Activated T-cell treated with anti-CD3 and anti-CD28 coated beads for 4 hours (primary cell): ENCODE data around the gene TAOK1.

Experiments used
- DNase-seq: peaks from one replicate; pipeline ENCODE4 v3.0.0-alpha.2; 2020

The TAOK1 gene

DNA sequence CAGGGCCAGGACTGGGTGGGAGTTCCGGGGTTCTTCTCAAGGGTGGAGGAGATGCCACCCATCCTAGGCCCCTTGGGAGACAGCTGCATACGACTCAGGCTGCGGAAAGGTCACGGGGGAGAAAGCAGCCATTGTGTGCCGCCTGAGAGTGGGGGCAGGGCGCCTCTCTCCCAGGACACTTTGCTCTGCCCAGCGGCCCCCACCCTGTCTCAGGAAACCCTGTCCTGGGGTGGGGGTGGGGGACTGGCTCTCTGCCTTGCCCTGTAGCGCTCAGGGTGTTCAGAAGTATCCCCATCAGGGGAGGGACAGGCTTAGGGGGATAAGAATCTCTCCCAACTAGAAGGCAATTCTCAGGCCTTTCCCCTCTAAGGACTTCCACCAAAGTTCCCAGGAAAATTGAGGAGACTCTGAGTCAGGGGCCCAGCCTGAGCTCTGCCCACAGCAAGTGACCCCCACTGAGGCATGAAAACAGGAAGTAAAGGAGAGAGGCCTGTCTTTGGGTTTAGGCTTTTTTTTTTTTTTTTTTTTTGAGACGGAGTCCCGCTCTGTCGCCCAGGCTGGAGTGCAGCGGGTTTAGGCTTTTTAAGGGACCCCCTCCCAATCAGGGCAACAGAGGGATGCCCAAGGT is 194.4 kb downstream of the TAOK1 start:
- DNase-seq: no peak

- DNase-seq: peak; percentile 30
These were observed 195.1 kb downstream of the TAOK1 start for GRCh38 chr17:29585080-29585751.

- no peak for DNase-seq
These were observed 196.7 kb downstream of the TAOK1 start for GRCh38 chr17:29586676-29587469.

DNA sequence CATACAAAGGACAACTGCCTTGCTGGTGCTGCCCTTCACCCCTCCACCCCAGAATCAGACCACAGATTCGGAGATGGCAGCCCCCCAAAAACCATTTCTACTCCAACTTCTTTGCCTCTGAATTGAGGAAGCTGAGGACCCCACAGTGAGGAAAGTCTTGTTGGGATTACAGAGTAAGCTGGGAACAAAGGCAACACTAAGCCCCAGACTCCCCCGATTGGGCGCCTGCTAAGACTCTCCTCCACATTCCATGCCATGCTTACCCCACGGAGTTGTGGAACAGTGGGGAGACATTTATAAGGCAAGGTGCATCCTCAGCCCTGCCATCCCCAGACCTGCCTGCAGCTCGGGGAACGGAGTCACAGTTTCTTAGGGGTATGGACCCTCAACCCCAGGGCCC is 197.4 kb downstream of the TAOK1 start:
- DNase-seq: no peak

DNA sequence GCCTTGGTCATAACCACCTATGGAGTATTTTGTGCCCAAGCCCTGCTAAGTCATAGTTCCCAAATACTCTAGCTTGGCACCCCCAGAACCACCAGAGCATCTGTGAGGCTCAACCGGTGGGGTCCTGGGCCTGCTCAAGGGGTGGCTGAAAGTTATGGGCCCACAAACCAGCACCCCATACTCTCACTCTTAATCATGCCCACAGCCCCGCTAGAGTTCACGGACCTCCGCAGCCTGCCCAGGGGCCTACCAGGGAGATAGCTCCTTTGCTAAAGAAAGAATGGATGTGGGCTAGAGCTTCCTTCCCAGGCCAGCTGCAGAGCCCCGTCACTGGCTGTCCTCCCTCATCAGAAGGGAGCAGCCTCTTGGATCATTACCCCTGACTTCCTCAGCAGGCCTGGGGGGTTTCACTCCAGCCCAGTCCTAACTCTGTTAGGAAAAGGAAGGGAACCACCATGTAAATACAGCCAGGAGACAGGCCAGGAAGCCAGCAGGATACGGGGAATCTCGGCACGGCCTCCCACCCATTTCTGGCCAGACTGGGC is 197.9 kb downstream of the TAOK1 start:
- no peak for DNase-seq

GRCh38 chr17:29588562-29589411 is 198.6 kb downstream of the TAOK1 start:
- peak; percentile 67 for DNase-seq

DNA sequence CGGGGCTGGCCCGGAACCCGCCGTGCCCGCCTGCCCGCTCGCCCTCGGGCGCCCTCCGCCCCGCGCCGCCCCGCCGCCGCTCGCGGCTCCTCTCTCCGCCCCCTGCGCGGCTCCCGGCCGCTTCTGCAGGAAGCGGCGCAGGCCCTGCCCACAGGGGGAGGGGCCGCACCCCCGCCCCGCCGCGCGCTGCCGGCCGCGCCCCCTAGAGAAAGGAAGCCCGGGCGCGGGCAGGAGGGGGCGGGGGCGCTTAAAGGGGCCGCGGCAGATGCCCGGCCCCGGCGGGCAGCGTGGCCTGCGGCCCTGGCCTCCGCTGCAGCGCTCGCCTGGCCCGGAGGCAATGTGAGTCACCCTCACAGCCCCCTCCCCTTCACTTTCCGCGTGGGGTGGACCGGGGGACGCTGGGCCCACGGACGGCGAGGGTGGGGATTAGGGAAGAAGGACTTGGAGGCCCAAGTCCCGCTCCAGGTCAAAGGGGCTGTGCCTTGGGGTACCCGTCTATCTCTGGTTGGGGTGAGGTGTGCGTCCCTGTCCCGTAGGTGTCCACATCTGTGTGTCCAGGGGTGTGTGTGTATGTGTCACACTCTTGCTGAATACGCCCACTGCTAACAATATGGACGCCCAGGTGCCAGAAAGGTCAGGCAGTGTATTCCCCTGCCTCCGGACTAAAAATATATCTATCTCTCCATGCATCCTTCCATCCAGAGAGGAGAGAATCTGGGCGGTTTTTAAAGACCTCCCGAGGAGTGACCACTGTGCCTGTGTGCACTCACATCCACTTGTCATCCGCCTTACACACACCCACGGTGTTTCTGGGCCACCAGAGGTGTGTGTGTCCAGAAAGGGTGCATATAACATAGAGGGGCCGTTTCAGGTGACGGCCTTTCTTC is 199.6 kb downstream of the TAOK1 start, which contains the start of gene GIT1:
GIT1 (minus strand) TSS at position 125 of the 887 bp plus-strand sequence. CDS start 270 bp downstream, outside the sequence.
- peak; percentile 78 for DNase-seq

GRCh38 chr17:29590411-29591145 is 200.4 kb downstream of the TAOK1 start:
- DNase-seq: no peak

GRCh38 chr17:29591146-29591736 is 201.1 kb downstream of the TAOK1 start:
- DNase-seq: peak; percentile 39

- peak; percentile 69 for DNase-seq
These were observed 201.8 kb downstream of the TAOK1 start for GRCh38 chr17:29591737-29592608.

- peak; percentile 36 for DNase-seq
These were observed 202.8 kb downstream of the TAOK1 start, which contains the start of gene ANKRD13B for GRCh38 chr17:29592850-29593551. TSS of gene ANKRD13B (plus strand) at chr17:29593132. CDS start at chr17:29593622, 490 bp downstream.

DNA sequence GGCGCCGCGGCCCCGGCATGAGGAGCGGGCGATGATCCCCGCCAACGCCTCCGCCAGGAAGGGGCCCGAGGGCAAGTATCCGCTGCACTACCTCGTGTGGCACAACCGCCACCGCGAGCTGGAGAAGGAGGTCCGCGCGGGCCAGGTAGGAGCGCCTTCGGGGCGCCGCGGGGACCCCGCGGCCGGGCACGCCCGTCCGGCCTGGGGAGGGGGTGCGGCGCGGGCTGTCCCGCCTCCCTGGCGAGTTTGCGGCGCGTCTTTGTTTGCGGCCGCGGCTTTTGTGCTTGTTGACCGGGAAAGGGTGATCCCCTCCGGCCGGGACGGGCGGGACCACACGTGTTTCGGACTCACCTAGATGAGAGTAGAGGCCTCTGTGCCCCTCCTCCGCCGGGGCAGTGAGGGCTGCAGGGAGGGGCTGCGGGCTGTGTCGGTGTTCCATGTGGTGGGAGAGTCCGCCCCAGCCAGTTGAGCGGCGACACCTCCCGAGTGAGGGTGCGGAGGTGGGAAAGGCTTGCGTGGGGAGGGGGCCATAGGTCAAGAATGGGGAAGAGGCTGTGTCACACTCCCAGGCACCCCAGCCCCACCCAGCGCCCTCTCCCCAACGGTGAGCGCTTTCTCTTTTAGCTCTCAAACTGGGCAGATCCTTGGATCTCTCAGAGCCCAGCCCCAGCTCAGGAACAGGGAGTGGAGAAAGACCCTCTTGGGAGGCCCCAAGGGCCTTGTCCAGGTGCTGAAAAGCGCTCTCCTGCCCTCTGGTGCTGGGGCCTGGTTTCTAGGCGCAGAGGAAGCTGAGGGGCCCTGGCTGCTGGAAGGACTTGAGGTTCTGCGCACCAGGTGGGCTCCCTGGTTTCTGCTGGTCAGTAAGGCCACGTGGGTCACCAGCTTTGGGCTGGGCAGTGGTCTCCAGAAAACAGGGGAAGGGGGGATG is 203.7 kb downstream of the TAOK1 start:
- DNase-seq: no peak

- DNase-seq: no peak
These were observed 204.4 kb downstream of the TAOK1 start for GRCh38 chr17:29594519-29595090.

DNA sequence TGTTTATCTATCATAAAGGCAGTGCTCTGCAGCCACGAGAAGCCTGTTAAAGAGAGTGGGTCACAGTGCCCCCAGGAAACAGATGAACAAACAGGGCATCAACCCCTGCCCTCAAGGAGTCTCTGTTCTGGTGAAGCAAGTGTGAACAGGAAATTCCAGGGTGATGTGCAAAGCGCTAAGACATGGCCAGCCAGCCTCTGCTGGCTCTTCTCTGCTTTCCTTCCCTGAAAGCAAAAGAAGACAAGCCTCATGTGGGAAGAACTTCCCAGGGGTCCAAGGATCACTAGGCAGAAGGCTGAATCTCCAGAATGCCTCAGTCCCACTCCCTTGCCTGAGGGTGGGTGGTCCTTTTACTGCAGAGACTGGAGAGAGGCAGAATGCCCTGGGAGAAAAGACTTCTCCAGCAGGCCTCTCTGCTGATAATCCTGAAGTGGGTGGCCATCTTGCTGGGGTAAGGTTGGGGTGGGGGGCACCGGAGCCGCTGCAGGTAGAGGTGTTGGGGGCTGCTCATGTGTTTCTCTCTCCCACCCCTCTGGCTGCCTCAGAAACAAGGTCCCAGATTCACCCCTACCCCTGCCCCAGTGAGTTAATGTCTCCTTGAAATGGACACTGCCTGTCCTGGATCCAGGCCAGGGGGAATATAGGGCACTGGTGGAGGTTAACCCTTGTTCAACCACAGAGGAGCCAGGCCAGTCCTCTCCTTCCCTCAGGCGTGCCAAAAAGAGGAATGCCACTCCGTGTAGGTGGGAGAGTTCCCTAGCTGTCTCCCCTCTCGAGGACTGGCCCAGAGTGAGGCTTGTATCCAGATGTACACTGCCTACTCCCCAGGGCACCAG is 205.2 kb downstream of the TAOK1 start:
- no peak for DNase-seq

- DNase-seq: no peak
These were observed 206.0 kb downstream of the TAOK1 start for GRCh38 chr17:29595943-29596774.
